Kidney (tissue), 14 donors: ENCODE data around the gene TSKU. TPM values are rescaled to one million over a fixed set of nuclear protein-coding genes. Genes with fewer than 3 reads are reported as not detected.
A peak's percentile ranks its signal among the peaks of the same experiment; 100 is the strongest.

Experiments used
- DNase-seq, 5 donors: peaks; one replicate each; pipeline ENCODE4 v3.0.0-alpha.2; 2013 to 2020
- FAIRE-seq: peaks from 2 replicates; lab custom pipeline; 2012; peaks lifted over from hg19 to GRCh38; lab: Jason Lieb, UNC
- H3K27ac ChIP-seq, 2 donors: one replicate each; pipeline ENCODE4 v1.7.0; 2013; ENCODE audit warnings: low read depth in 2 of 2, low read length in 2 of 2, inconsistent platforms in 1 of 2
- H3K27me3 ChIP-seq: one replicate; pipeline ENCODE4 v1.7.1; 2013; ENCODE audit warnings: low read length, inconsistent platforms; ENCODE audit not compliant: control insufficient read depth, insufficient read depth
- H3K36me3 ChIP-seq, 3 donors: one replicate each; pipeline versions ENCODE4 v1.7.0 to v1.7.1; 2013; ENCODE audit warnings: low read length in 3 of 3, control low read depth in 1 of 3, inconsistent platforms in 1 of 3; ENCODE audit not compliant: insufficient read depth in 3 of 3, control insufficient read depth in 2 of 3
- H3K4me1 ChIP-seq, 3 donors: one replicate each; pipeline versions ENCODE4 v1.7.0 to v1.7.1; 2013; ENCODE audit warnings: low read length in 3 of 3, inconsistent platforms in 1 of 3, low read depth in 1 of 3; ENCODE audit not compliant: control insufficient read depth in 2 of 3, insufficient read depth in 2 of 3
- H3K4me3 ChIP-seq, 3 donors: one replicate each; pipeline versions ENCODE4 v1.7.0 to v1.8.1; 2013; ENCODE audit warnings: low read length in 3 of 3, control low read depth in 1 of 3, inconsistent platforms in 1 of 3
- H3K9ac ChIP-seq, 3 donors: one replicate each; pipeline versions ENCODE4 v1.7.0 to v1.7.1; 2013; ENCODE audit warnings: low read length in 3 of 3, control low read depth in 1 of 3, inconsistent platforms in 1 of 3
- H3K9me3 ChIP-seq, 3 donors: one replicate each; pipeline versions ENCODE4 v1.7.0 to v1.7.1; 2013; ENCODE audit warnings: low read length in 3 of 3, control low read depth in 1 of 3, inconsistent platforms in 1 of 3; ENCODE audit not compliant: control insufficient read depth in 2 of 3, insufficient read depth in 1 of 3
- intact Hi-C: fragments of 100-400 bp; cut with DNase I; formaldehyde crosslinking; loops from one replicate; pipeline ENCODE4 v1.11.1; 2022
- polyA plus RNA-seq: library from polyadenylated mRNA; stranded (reverse); fragments of 350-450 nt; fragmentation: Illumina TruSeq; extraction: RNeasy Lipid Tissue Mini Kit (QIAGEN cat#74804); gene quantifications from one replicate; pipeline ENCODE4 v1.2.3, GENCODE V29; 2014; ENCODE audit warnings: low read depth, low replicate concordance; ENCODE audit not compliant: insufficient read depth
- total RNA-seq: library from RNA; stranded (reverse); fragmentation: NEBNext Ultra II Directional; extraction: Animal tissue kit (Norgen Biotek cat#: 25700); gene quantifications from one replicate; pipeline ENCODE4 v1.2.1, GENCODE V29; 2021
- TF ChIP-seq, protein P1 (sequence below): IDR thresholded peaks from 3 replicates; pipeline ENCODE4 v1.5.1; 2012; ENCODE audit warnings: mild to moderate bottlenecking, moderate library complexity, borderline replicate concordance; ENCODE audit not compliant: insufficient read depth; ENCODE audit errors: extremely low read depth
- donor health status: control.
- donor health status: control.
- donor health status: control.
- donor health status: control.
- donor health status: control.
- donor health status: DM: yes; HTN: yes; CAD: no.
- donor health status: Normal renal cell carcinoma (clear cell type).

Gene TSKU
- total and polyA plus RNA-seq, 2 donors from 2014 or later: 27.3 to 41.0 TPM

DNA sequence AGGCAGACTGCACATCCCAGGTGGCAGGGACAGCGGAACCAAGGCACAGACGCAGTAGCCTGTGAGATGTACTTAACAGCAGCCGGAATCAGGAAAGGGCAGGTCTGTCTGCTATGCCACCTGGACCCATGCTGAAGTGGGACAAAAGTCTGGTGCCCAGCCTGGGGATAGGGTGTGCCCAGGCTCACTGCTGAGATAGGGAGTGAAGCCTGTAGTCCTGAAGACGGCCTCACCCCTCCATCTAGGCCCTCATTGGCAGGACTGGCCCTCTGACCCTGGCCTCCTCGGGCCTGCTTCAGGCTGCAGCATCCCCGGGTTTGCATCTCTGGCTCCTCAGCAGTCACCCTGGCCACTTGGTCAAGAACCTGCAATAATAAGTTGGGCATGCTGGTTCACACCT lies 32.4 kb upstream of the TSKU start:
- Histone ChIP-seq H3K36me3 (no peaks in the 10 kb centered on the region), H3K4me1 (peaks cover 0 to 13% (median 6%) of the 10 kb centered on the region in 3 donors), H3K9me3 (no peaks in the 10 kb centered on the region), H3K27me3 (no peaks in the 10 kb centered on the region), H3K9ac (no peak overlapping the region), H3K4me3 (no peak overlapping the region), H3K27ac (no peak overlapping the region)
- TF ChIP-seq, protein P1, sequence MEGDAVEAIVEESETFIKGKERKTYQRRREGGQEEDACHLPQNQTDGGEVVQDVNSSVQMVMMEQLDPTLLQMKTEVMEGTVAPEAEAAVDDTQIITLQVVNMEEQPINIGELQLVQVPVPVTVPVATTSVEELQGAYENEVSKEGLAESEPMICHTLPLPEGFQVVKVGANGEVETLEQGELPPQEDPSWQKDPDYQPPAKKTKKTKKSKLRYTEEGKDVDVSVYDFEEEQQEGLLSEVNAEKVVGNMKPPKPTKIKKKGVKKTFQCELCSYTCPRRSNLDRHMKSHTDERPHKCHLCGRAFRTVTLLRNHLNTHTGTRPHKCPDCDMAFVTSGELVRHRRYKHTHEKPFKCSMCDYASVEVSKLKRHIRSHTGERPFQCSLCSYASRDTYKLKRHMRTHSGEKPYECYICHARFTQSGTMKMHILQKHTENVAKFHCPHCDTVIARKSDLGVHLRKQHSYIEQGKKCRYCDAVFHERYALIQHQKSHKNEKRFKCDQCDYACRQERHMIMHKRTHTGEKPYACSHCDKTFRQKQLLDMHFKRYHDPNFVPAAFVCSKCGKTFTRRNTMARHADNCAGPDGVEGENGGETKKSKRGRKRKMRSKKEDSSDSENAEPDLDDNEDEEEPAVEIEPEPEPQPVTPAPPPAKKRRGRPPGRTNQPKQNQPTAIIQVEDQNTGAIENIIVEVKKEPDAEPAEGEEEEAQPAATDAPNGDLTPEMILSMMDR: no peak
- no peak for DNase-seq
- no peak for FAIRE-seq
- intact Hi-C loops: no loop called here

DNA sequence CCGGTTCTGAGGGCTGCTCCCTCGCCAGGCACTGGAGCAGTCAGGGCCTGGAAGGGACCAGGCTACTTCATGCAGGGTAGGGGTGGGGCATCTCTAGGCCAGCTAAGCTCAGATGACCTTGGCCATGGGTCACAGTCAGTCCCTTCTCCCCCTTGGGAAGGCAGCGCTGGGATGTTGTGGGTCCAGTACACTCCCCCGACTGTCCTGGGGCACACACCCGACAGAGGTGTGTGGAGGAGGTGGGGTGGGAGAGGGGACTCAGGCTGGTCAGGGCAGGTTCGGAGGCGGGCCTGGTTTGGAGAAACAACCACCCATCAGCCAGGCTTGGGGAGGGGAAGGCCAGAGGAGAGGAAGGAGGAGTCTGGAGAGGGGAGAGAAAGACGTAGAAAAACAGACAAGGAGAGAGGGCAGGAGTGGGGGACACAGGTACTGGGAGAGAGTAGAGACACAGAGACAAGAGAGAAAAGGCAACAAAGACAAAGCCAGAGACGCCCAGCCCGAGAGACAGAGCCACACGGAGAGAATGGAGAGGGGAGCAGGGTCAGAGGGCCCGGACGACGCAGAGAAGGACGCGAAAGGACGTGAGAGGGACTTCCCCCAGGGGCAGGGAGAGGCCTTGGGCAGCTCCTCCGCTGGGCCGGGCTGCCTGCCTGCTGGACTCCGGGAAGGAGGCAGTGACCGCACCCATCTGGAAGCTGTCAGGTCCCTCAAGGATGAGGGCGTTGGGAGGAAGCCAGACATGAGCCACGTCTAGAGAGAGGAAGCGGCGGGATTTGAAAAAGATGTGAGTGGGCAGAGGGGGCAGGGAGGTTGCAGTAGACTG lies 30.6 kb upstream of the TSKU start:
- Histone ChIP-seq H3K4me3 (no peak overlapping the region), H3K9me3 (no peaks in the 10 kb centered on the region), H3K36me3 (no peaks in the 10 kb centered on the region), H3K9ac (peak overlapping the region in 1 of 3 donors; percentile 40), H3K27ac (peak overlapping the region in 1 of 2 donors; percentile 51), H3K4me1 (peaks cover 0 to 13% (median 6%) of the 10 kb centered on the region in 3 donors), H3K27me3 (no peaks in the 10 kb centered on the region)
- TF ChIP-seq, protein P1: no peak
- FAIRE-seq (no peak), DNase-seq (peak; percentile 51 to 90 (median 75))
- intact Hi-C loops: no loop called here

DNA sequence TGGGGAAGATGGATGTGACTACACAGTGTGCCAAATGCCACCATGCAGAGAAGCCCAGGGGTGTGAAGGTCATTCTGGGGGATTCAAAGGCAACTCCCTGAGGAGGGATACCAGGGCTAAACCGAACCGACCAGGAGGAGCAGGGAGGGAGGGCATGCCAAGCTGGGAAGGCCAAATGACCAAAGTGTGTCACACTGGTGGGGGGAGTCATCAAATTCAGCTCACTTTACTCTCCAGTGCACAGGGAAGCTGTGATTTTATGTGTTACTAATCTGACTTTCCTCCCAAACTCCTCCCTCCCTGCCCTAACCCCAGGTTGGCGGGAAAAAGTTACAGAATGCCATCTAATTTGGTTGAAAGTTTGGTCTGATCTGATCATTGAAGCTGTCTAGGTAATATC lies 29.7 kb upstream of the TSKU start:
- intact Hi-C loops: no loop called here
- no peak overlapping the region for H3K4me3 ChIP-seq
- peak in 1 of 5 donors; percentile 52 for DNase-seq
- H3K27ac ChIP-seq: no peak overlapping the region
- TF ChIP-seq, protein P1: no peak
- H3K9ac ChIP-seq: peak overlapping the region in 1 of 3 donors; percentile 40
- H3K4me1 ChIP-seq: peaks cover 0 to 13% (median 6%) of the 10 kb centered on the region in 3 donors
- no peaks in the 10 kb centered on the region for H3K27me3 ChIP-seq
- FAIRE-seq: no peak
- H3K9me3 ChIP-seq: no peaks in the 10 kb centered on the region
- H3K36me3 ChIP-seq: no peaks in the 10 kb centered on the region
